Type B pancreatic cell (in vitro differentiated cells): ENCODE results near the gene JAKMIP1. TPM values are rescaled to one million over a fixed set of nuclear protein-coding genes. Genes with fewer than 3 reads are reported as not detected.

Experiments used
- DNase-seq: peaks from one replicate; pipeline ENCODE4 v3.0.0; 2021; ENCODE audit warnings: mixed read lengths; ENCODE audit not compliant: unreplicated experiment; ENCODE audit errors: extremely low spot score
- H3K27ac Mint-ChIP-seq: 2 replicates; pipeline ENCODE4 v1.8.0; 2021; ENCODE audit warnings: mild to moderate bottlenecking, mixed read lengths
- H3K27me3 Mint-ChIP-seq: 2 replicates; pipeline ENCODE4 v1.8.0; 2021; ENCODE audit warnings: mixed read lengths
- H3K36me3 Mint-ChIP-seq: 2 replicates; pipeline ENCODE4 v1.8.0; 2021; ENCODE audit warnings: mixed read lengths
- H3K4me1 Mint-ChIP-seq: one replicate; pipeline ENCODE4 v1.8.0; 2021; ENCODE audit warnings: mixed read lengths; ENCODE audit not compliant: unreplicated experiment
- H3K4me3 Mint-ChIP-seq: 2 replicates; pipeline ENCODE4 v1.8.0; 2021; ENCODE audit warnings: mild to moderate bottlenecking, mixed read lengths
- H3K9me3 Mint-ChIP-seq: 2 replicates; pipeline ENCODE4 v1.8.0; 2021; ENCODE audit warnings: mixed read lengths
- total RNA-seq: library from RNA; stranded (reverse); gene quantifications from 2 replicates; pipeline ENCODE4 v1.2.1, GENCODE V29; 2021; ENCODE audit warnings: low replicate concordance
- TF ChIP-seq, protein P1 (sequence below): fragments of 200-600 bp; sonication (generic); conservative IDR thresholded peaks from 2 replicates; pipeline ENCODE4 v1.5.0; 2021; ENCODE audit warnings: antibody characterized with exemption, mild to moderate bottlenecking

JAKMIP1 gene
- total RNA-seq, 1 donor from 2014 or later: 0.89 TPM

DNA sequence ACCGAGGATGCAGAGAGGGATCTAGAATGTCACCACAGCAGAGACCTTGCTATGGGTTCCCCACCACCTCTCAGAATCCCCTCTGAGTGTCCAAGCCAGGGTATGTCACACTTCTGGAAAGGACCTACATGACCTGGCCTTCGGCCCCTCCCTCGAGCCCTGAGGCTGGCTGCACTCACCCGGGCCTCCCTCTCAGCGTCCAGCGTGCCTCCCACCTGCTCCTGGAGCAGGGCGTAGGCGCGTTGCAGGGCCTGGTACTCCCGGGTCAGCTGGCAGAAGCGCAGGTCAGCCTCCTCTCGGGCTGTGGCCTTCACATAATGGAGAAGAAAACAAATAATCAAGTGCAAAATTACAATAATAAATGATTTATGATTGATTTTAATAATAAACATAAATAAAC is 138.2 kb downstream of the JAKMIP1 start:
- Mint-ChIP-seq H3K27me3 (peaks cover 16% of the 10 kb centered on the region), H3K9me3 (peaks cover 4% of the 10 kb centered on the region), H3K27ac (no peak overlapping the region), H3K4me1 (no peaks in the 10 kb centered on the region), H3K36me3 (no peaks in the 10 kb centered on the region), H3K4me3 (no peak overlapping the region)
- no peak for DNase-seq
- TF ChIP-seq, protein P1, sequence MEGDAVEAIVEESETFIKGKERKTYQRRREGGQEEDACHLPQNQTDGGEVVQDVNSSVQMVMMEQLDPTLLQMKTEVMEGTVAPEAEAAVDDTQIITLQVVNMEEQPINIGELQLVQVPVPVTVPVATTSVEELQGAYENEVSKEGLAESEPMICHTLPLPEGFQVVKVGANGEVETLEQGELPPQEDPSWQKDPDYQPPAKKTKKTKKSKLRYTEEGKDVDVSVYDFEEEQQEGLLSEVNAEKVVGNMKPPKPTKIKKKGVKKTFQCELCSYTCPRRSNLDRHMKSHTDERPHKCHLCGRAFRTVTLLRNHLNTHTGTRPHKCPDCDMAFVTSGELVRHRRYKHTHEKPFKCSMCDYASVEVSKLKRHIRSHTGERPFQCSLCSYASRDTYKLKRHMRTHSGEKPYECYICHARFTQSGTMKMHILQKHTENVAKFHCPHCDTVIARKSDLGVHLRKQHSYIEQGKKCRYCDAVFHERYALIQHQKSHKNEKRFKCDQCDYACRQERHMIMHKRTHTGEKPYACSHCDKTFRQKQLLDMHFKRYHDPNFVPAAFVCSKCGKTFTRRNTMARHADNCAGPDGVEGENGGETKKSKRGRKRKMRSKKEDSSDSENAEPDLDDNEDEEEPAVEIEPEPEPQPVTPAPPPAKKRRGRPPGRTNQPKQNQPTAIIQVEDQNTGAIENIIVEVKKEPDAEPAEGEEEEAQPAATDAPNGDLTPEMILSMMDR: no peak

DNA sequence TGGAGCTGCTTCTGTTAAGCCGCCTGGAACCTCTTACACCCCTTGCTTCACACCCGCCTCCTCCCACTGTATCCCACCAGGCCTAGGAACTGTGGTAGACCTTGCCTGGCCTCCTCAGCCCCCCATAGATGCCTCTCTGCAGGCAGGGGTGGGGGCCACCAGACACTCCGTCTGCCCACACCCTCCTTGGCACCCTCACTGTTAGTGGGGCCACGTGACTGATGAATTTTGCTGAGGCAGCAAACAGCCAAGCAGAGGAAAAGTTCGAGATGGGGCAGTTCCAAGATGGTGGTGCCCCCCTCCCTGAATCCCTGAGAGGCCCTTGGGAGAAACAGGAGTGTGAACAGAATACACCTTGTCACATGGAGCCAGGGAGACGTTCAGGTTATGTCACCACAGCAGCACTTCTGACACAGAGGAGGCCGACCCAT is 141.0 kb downstream of the JAKMIP1 start:
- DNase-seq: no peak
- Mint-ChIP-seq H3K9me3 (peaks cover 4% of the 10 kb centered on the region), H3K4me3 (no peak overlapping the region), H3K27ac (no peak overlapping the region), H3K4me1 (no peaks in the 10 kb centered on the region), H3K27me3 (no peaks in the 10 kb centered on the region), H3K36me3 (no peaks in the 10 kb centered on the region)
- TF ChIP-seq, protein P1: no peak

GRCh38 chr4:6058531-6059374 is 141.6 kb downstream of the JAKMIP1 start:
- Mint-ChIP-seq H3K4me3 (no peak overlapping the region), H3K9me3 (peaks cover 4% of the 10 kb centered on the region), H3K36me3 (no peaks in the 10 kb centered on the region), H3K27ac (no peak overlapping the region), H3K4me1 (no peaks in the 10 kb centered on the region), H3K27me3 (peaks cover 3% of the 10 kb centered on the region)
- TF ChIP-seq, protein P1: no peak
- DNase-seq: no peak

- Mint-ChIP-seq H3K36me3 (no peaks in the 10 kb centered on the region), H3K9me3 (peaks cover 4% of the 10 kb centered on the region), H3K27me3 (peaks cover 8% of the 10 kb centered on the region), H3K4me1 (no peaks in the 10 kb centered on the region), H3K4me3 (no peak overlapping the region), H3K27ac (no peak overlapping the region)
- TF ChIP-seq, protein P1: no peak
- no peak for DNase-seq
These were observed 143.2 kb downstream of the JAKMIP1 start for GRCh38 chr4:6056976-6057766.

DNA sequence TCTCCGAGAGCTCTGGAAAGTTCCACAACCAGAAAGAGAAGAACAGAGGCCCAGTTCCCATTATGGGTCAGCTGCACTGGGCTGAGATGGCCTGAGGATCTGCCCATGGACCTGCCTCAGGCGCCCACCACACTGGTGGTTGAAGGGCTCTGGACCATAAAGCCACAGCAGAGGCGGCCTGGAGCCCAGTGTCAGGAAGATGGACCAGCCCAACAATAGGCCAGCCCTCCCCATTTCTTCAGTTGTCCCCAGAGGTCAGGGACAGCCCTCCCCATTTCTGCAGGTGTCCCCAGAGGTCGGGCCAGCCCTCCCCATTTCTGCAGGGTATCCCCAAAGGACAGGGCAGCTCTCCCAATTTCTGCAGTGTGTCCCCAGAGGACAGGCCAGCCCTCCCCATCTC is 144.9 kb downstream of the JAKMIP1 start:
- DNase-seq: no peak

More for the DNA sequence above, 144.9 kb downstream of the JAKMIP1 start:
- Mint-ChIP-seq H3K36me3 (no peaks in the 10 kb centered on the region), H3K4me3 (no peak overlapping the region), H3K9me3 (peaks cover 4% of the 10 kb centered on the region), H3K27ac (no peak overlapping the region), H3K27me3 (peaks cover 15% of the 10 kb centered on the region), H3K4me1 (no peaks in the 10 kb centered on the region)
- TF ChIP-seq, protein P1: no peak
